GM18870 (cell line): Measurements from ENCODE around the gene ATRX.
"Not testable (repeated sequence)": the region's sequence is repeated elsewhere in the genome, so short reads cannot be mapped to it uniquely, and the experiment has no call there.

Experiments used
- ATAC-seq: cut with Tn5 transposase; IDR thresholded peaks from one replicate; pipeline ENCODE4 v1.9.1; 2021; ENCODE audit warnings: moderate library complexity; ENCODE audit not compliant: unreplicated experiment

ATRX gene, protein sequence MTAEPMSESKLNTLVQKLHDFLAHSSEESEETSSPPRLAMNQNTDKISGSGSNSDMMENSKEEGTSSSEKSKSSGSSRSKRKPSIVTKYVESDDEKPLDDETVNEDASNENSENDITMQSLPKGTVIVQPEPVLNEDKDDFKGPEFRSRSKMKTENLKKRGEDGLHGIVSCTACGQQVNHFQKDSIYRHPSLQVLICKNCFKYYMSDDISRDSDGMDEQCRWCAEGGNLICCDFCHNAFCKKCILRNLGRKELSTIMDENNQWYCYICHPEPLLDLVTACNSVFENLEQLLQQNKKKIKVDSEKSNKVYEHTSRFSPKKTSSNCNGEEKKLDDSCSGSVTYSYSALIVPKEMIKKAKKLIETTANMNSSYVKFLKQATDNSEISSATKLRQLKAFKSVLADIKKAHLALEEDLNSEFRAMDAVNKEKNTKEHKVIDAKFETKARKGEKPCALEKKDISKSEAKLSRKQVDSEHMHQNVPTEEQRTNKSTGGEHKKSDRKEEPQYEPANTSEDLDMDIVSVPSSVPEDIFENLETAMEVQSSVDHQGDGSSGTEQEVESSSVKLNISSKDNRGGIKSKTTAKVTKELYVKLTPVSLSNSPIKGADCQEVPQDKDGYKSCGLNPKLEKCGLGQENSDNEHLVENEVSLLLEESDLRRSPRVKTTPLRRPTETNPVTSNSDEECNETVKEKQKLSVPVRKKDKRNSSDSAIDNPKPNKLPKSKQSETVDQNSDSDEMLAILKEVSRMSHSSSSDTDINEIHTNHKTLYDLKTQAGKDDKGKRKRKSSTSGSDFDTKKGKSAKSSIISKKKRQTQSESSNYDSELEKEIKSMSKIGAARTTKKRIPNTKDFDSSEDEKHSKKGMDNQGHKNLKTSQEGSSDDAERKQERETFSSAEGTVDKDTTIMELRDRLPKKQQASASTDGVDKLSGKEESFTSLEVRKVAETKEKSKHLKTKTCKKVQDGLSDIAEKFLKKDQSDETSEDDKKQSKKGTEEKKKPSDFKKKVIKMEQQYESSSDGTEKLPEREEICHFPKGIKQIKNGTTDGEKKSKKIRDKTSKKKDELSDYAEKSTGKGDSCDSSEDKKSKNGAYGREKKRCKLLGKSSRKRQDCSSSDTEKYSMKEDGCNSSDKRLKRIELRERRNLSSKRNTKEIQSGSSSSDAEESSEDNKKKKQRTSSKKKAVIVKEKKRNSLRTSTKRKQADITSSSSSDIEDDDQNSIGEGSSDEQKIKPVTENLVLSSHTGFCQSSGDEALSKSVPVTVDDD (N-terminal part only)

DNA sequence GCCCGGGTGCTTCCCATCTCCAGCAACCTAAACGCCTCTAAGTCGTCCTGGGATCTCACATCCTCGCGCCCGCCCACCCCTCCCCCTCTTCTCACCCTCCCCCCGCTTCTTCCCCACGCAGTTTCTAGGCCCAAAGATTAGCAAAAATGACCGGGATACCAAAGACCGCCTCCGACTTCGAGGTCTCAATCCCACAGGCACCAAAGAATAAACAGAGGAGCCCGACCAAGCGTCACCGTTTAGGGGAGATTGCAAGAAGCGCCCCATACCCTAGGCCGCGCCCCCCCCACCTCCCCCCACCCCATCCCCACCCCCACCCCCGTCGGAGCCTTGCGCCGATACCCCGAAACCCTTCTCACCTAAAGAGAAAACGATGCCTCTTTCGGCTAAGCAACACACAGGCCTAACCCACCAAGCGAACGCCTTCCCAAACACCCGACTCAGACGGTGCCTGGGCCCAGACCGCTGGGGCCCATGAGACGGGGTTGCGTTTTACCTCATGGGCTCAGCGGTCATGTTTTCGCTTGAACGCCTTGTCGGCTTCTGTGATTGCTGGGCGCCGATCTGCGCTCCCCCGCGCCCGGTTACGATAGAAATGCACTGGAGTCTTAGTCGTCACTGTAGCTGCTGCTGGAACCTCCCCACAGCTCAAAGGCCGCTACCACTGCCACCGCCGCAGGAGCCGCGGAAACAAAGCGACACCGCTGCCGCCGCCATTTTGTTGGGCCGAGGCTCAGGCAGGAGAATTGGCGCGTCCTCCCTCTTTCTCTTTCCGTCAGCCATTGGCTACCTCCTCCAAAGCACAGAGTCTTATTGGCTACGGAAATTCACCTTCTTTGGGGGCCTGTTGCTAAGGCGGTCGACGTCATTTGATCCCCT lies at the start of gene ATRX:
TSS of gene ATRX (minus strand) at position 731 of the 879 bp plus-strand sequence. CDS start at position 516, 215 bp downstream.
- peak; percentile 92 for ATAC-seq

DNA sequence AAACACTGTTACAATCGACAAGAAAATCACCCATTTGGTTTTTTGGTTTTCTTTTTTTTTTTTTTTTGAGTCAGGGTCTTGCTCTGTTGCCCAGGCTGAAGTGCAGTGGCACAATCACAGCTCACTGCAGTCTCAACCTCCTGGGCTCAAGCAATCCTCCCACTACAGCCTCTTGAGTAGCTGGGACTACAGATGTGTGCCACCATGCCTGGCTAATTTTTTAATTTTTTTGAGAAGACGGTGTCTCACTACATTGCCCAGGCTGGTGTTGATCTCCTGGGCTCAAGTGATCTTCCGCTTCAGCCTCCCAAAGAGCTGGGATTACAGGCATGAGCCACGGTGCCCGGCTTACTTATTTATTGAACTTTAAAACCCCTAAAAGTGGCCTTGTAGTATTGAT lies 45.5 kb upstream of the ATRX start:
- not testable (repeated sequence) for ATAC-seq

DNA sequence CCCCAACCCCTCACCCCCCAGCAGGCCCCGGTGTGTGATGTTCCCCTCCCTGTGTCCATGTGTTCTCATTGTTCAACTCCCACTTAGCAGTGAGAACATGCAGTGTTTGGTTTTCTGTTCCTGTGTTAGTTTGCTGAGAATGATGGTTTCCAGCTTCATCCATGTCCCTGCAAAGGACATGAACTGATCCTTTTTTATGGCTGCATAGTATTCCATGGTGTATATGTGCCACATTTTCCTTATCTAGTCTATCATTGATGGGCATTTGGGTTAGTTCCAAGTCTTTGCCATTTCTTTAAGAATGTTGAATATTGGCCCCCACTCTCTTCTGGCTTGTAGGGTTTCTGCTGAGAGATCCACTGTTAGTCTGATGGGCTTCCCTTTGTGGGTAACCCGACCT lies 36.0 kb upstream of the ATRX start:
- ATAC-seq: not testable (repeated sequence)

DNA sequence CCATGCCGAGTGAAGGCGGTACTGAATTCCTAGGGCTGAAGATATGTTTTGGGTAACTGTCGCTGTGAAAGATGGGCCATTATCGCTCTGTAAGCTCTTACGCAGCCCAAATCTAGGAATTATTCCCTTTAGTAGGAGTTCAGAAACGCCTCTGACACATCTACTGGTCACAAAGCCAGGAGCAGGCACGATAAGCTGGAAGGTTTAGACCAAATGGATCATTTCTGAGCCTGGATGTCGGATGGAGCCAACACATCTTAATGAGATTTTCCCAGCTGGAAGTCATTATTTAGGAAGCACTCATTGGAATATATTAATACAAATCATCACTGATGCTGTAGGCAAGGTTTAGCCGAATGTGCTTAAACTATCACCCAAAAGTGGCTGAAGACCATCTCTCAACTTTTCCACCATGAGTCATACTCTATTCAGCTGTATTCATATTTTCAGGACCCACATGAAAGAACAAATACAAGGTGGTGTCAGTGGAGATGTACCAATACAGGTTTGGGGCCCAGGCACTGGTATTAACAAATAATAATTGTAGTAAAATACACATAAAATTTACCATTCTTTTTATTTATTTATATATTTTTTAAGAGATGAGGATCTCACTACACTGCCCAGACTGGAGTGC lies 34.2 kb upstream of the ATRX start:
- no peak for ATAC-seq

DNA sequence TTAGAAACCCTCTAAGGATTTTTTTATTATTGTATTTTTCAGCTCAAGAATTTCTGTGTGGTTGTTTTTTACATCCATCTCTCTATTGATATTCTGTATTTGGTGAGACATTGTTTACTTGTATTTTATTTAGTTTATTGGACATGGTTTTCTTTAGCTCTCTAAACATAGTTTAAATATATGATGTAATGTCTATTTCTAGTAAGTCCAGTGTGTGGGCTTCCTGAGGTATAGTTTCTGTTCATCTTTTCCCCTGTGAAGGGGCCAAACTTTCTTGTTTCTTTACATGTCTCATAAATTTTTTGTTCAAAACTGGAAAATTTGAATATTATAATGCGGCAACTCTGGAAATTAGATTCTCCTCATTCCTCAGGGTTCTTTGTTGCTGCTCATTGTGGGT lies 28.2 kb upstream of the ATRX start:
- ATAC-seq: no peak

DNA sequence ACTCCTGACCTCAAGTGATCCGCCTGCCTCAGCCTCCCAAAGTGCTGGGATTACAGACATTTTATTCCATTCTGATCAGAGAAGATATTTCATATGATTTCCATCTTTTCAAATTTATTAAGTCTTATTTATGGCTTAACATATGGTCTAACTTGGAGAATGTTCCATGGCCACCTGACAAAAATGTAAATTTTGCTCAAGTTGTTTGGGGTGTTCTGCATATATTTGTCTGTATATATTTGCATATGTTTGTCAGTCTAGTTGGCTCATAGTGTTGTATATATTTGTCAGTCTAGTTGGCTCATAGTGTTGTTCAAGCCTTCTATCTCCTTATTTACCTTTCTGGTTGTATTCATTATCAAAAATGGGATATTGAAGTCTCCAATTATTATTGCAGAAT lies 16.2 kb upstream of the ATRX start:
- ATAC-seq: no peak

DNA sequence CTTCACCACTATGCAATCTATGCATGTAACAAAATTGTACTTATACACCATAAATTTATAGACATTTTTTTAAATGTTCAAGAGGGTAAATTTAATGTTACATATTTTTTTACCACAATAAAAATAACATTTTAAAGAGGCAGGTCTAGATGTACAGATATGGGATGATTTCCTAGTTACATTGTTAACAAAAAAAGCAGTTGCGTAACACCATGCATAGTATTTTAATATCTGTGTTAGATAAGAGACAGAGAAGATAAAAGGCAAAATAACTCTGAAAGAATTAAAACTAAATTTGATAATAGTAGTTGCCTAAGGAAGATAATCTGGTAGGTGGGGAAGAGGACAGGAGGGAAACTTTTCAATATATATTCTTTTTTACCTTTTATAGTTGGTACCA lies 9.1 kb upstream of the ATRX start:
- no peak for ATAC-seq

DNA sequence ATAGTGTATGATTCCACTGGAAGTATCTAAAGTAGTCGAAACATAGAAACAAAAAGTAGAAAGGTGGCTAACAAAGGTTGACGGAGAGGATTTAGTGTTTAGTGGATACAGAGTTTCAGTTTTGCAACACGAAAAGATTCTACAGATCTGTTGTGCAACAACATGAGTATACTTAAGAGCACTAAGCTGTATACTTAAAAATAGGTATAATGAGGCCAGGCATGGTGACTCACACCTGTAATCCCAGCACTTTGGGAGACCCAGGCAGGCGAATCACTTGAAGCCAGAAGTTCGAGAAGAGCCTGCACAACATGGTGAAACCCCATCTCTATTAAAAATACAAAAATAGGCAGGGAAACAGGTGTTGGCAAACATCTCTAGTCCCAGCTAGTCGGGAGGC lies 7.9 kb upstream of the ATRX start:
- no peak for ATAC-seq

DNA sequence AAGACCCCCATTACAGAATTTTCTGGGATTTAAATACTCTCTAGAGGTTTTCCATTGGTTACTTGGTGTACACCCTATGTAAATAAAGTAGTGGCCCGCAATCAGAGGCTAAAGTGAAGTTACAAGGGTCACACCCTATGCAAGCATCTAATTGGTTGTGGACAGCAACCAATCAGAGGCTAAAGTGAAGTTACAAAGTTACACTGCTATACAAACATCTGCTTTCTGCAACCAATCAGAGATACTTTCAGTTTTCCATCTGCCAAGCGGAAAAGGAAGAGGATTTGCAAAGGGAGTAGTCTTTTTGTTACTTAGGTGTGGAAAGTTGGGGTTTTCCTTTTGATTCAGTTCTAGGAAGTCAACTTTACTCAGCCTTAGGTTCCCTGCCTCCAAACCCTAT lies 2.0 kb upstream of the ATRX start:
- no peak for ATAC-seq

DNA sequence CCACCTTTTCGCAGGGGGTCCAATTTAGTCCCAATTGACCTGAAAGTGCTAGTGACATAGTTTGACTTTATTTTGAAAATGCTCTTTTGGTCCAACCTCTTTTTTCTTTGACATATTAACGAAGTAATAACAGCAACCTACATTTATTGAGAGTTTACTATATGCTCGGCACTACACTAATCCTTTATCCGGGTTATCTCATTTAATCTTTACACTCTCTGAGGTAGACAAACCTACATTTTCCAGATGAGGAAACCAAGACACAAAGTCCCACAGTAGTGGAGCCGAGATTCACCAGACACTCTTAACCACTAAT lies 307 bp upstream of the ATRX start:
- ATAC-seq: peak; percentile 6

DNA sequence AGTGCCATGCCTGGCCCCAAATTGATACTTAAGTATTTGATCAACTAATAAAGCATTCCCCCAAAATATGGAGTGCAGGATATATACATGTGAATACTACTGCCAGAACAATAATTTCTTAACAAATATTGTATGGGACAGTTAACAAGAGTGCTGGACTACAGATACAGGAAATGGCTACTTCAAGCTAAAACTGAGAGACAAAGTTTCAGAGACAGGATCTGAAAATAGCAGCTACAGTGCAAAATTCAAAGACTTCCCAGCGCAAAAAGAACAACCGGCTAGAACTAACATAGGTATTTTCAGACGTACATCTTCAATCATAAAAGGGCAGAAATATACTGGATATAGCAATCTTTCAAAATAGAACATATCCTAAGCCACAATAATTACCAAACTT lies 6.3 kb downstream of the ATRX start:
- no peak for ATAC-seq

DNA sequence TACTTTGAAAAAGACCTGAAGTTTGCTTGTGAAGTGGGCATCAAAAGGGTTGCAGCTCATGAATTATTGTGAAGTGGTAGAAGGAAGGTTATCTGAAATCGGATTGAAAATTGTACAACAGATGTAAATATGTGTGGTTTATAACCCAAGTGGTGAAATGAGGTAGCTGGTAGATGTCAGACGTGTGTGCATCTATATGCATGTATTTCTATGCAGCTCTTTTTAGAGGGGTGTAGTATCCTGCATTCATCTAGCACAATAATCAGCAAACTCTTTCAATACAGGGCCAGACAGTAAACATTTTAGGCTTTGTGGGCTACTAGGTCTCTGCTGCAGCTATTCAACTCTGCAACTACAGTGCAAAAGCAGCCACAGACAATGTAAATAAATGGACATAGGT lies 9.4 kb downstream of the ATRX start:
- ATAC-seq: no peak

DNA sequence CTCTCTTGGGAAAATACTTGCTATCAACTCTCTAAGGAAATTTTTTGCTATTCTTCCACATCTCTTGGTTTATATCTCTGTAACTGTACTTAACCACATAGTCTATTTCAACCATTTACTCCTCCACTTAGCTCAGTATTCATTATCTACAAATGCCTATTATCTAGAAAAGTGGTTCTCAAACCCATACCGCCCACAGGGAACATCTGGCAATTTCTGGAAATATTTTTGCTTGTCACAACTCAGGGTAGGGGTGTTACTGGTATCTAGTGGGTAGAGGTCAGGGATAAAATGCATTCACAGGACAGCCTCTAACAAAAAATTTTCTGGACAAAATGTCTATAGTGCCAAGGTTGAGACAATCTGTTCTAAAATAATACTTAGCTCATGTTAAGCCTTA lies 14.4 kb downstream of the ATRX start:
- no peak for ATAC-seq

DNA sequence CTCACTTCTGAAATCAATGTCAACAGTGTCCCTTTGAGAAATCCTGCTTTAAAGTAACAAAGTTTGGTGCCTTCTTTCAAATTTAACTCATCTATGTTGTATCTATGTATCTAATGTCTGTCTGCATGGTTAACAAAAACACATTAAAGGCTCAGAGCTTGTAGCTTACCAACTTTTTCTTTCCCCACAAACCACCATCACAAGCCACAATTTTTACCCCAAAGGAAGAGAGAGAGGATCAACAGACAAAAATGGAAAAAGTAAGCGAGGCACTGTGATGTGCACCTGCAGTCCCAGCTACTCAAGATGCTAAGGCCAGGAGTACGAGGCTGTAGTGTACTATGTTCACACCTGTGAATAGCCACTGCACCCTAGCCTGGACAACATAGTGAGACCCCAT lies 17.2 kb downstream of the ATRX start:
- ATAC-seq: no peak

DNA sequence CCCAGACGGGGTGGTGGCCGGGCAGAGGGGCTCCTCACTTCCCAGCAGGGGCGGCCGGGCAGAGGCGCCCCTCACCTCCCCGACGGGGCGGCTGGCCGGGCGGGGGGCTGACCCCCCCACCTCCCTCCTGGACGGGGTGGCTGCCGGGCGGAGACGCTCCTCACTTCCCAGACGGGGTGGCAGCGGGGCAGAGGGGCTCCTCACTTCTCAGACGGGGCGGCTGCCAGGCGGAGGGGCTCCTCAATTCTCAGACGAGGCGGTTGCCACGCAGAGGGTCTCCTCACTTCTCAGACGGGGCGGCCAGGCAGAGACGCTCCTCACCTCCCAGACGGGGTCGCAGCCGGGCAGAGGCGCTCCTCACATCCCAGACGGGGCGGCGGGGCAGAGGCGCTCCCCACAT lies 19.8 kb downstream of the ATRX start:
- ATAC-seq: not testable (repeated sequence)

DNA sequence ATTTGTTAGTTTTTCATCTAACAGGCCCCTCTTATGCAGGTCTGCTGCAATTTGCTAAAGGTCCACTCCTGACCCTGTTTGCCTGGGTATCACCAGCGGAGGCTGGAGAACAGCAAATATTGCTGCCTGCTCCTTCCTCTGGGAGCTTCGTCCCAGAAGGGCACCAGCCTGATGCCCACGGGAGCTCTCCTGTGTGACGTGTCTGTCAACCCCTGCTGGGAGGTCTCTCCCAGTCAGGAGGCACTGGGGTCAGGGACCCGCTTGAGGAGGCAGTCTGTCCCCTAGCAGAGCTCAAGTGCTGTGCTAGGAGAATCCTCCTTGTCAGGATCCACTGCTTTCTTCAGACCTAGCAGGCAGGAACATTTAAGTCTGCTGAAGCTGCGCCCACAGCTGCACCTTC lies 30.5 kb downstream of the ATRX start:
- ATAC-seq: no peak

DNA sequence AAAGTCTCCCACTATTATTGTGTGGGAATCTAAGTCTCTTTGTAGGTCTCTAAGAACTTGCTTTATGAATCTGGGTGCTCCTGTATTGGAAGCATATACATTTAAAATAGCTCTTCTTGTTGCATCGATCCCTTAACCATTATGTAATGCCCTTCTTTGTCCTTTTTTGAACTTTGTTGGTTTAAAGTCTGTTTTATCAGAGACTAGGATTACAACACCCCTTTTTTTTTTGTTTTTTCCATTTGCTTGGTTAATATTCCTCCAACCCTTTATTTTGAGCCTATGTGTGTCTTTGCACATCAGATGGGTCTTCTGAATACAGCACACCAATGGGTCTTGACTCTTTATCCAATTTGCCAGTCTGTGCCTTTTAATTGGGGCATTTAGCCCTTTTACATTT lies 32.1 kb downstream of the ATRX start:
- ATAC-seq: not testable (repeated sequence)

DNA sequence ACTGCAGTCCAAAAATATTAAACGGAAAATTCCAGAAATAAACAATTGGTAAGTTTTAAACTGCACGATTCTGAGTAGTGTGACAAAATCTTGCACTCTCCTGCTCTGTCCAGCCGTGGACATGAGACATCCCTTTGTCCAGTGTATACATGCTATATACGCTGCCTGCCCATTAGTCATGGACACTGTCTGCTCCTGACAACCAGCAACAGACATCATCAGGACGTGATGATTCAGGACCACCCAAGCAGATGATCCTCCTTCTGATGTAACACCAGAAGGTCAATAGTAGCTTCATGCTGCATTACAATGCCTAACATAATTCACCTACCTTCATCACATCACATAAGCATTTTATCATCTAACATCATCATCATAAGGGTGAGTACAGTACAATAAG lies 36.3 kb downstream of the ATRX start:
- no peak for ATAC-seq

DNA sequence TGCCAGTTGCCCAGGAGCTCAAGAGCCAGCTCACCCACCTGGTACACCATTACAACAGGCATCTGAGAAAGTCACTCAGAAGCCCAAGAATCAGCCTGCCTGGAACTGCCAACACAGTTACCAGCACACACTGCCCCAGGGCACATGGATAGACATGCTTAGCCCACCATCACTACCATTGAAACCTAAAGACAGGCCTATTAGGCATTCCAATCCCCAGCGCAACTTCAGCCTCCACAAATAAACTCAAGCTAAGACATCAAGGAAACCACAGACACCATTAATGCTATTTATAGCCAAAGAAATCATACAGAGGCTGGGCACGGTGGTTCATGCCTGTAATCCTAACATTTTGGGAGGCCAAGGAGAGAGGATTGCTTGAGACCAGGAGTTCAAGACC lies 42.3 kb downstream of the ATRX start:
- no peak for ATAC-seq
